NCI-H146 (cell line): ENCODE data around the gene INTS13.
A peak's percentile ranks its signal among the peaks of the same experiment; 100 is the strongest.
"Not testable (repeated sequence)": the region's sequence is repeated elsewhere in the genome, so short reads cannot be mapped to it uniquely, and the experiment has no call there.

ENCODE experiments used
- DNase-seq: peaks from one replicate; lab custom pipeline; 2025; lab: John Stamatoyannopoulos, UW

Gene INTS13

DNA sequence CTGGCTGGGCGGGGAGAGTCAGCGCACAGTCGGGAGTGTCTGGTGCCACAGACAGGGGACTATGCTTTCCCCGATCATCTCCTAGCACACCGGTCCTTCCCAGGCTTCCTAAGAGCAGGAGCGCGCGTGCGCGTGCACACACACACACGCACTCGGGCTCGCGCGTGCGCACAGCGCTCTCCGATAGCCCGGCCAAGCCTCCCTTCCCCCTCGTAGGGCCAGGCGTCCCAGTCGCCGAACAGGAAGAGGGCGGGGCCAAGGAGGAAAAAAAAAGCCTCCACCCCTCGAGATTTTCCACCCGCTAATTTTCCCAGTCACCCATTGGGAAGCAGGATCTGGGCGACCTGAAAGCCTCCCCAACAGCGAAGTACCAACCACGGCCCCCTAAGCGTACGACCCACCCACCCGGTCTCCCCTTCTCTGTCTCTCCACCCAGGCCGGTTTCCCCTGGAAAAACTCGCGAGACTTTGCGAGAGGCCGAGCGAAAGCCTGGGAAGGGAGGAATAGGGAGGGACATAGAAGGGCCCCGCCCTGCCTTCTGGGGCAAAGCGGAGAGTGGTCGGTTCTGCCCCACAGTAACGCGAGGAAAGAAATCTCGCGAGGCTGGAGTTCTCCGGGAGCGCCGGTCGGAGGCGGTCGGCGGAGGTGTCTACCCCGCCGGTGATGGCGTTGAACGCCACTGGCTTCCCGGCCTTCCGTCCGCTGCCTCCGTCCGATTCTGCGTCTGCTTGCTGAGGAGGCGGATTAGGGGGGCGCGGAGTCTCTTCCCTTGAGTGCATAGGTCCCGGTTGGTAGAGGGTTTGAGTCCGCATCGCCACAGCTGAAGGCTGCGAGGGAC lies at the start of gene INTS13, which contains the start of gene FGFR1OP2:
TSS of gene INTS13 (minus strand) at position 119 of the 838 bp plus-strand sequence. CDS start 1,178 bp downstream, outside the sequence.
TSS of gene FGFR1OP2 (plus strand) at position 608 of the 838 bp plus-strand sequence. CDS start 15,689 bp downstream, outside the sequence.
- DNase-seq = peak; percentile 99

DNA sequence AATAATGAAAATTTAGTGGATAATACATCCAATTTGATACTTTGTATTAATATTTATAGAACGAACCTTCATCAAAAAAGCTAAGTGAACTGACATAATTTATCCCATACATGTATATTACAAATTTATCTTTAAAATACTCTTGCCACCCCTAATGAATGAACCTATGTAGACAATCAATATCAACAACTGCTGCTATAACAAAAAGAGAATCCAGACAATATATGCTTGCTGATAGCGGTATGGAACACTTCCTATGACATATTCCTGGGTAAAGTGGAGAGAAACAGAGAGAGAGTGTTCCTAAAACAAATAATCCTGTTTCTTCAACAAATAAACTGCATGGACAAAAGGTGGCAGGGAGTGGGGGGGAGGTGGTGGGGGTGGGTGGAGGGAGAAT lies 45.1 kb upstream of the INTS13 start:
- DNase-seq = no peak

DNA sequence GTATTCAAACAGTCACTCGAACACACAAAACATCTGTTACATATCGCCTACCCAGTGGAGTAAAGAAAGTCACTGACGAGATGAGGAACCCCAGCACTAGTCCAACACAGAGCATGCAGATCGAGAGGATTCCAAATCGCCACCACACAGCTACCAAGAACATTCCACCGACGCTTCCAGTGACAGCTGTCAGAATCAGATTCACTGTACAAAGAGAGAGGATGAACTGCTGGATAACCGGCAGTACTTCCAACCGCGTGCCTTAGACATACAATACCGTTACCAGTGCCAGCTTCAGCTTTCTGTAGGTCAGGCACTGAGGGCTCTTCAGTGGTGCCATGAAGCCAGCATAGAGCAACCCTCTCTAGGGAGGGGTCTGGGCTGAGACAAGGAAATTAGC lies 42.0 kb upstream of the INTS13 start:
- DNase-seq = no peak

GRCh38 chr12:26978801-26979200 lies 41.0 kb upstream of the INTS13 start:
- DNase-seq = no peak

DNA sequence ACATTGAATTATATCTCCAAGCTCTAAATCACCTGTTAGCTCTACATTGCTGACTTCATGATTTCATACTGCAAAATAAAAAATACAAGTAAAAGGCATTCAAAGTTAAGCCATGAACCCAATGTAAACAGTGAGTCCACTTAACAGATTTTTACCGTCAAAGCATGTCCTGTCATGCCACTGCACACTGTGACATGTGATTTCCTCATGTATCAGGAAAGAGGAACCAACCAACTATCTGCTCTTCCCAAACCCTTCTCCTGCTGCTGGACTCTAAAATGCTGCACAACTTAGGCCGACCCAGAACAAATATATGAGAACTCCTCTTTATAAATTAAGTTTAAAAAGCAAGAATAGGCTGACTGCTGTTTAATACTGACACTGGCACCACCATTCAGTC lies 38.9 kb upstream of the INTS13 start:
- DNase-seq = no peak

DNA sequence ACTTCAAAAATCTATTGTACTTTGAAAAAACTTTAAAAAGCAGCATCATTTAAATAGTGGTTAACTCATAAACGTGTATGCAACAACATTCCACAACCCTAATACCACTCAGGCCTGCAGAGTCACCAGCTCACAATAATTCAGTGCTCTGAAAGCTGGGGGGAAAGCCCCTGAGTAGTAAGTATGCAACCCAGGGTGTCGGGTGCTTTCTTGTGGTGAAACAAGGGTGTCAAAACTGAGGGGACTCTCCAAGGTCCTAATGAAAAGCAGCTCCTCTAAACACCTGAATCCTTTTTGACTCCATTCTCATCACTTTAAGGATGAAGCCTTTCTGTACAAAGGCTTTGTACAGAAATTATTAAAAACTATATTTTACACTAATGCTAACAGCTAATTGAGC lies 34.2 kb upstream of the INTS13 start:
- no peak for DNase-seq

DNA sequence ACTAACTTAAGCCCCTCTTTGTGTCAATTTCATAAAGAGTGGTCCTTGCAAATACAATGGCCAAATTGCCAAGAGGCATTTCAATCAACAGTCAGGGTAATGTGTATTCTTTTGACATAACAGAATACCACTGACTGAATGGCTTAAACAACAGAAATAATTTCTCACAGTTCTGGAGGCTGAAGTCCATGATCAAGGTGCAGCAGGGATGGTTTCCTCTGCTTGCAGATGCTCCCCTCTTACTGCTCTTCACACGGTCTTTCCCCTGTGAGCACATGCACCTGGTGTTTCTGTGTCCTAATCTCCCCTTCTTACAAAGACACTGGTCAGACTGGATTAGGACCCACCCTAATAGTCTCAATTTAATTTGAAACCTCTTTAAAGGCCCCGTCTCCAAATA lies 32.4 kb upstream of the INTS13 start:
- DNase-seq = no peak

DNA sequence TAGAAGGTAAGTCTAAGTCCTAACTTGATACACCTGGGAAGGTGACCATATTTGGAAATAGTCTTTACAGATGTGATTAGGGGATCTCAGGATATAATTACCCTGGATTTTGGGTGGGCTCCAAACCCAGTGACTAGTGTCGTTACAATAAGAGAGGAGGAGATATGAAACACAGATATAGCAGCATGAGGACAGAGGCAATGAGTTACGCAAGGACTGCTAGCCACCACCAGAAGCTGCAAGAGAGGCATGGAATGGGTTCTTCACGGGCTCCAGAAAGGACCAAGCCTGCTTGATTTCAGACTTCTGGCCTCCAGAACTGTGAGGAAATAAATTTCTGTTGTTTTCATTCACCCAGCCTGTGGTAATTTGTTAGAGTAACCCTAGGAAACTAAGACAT lies 29.1 kb upstream of the INTS13 start:
- no peak for DNase-seq

- no peak for DNase-seq
Observed at GRCh38 chr12:26963413-26963812, 25.6 kb upstream of the INTS13 start.

GRCh38 chr12:26961803-26962202 lies 24.0 kb upstream of the INTS13 start:
- no peak for DNase-seq

- not testable (repeated sequence) for DNase-seq
Observed at GRCh38 chr12:26961391-26961790, 23.6 kb upstream of the INTS13 start.

GRCh38 chr12:26954027-26954426 lies 16.2 kb upstream of the INTS13 start:
- no peak for DNase-seq

- DNase-seq = no peak
Observed at GRCh38 chr12:26953447-26953846, 15.7 kb upstream of the INTS13 start.

- DNase-seq = no peak
Observed at GRCh38 chr12:26948309-26948708, 10.5 kb upstream of the INTS13 start.

- no peak for DNase-seq
Observed at GRCh38 chr12:26941215-26941594, 3.4 kb upstream of the INTS13 start.

GRCh38 chr12:26940516-26941214 lies 2.9 kb upstream of the INTS13 start:
- no peak for DNase-seq

DNA sequence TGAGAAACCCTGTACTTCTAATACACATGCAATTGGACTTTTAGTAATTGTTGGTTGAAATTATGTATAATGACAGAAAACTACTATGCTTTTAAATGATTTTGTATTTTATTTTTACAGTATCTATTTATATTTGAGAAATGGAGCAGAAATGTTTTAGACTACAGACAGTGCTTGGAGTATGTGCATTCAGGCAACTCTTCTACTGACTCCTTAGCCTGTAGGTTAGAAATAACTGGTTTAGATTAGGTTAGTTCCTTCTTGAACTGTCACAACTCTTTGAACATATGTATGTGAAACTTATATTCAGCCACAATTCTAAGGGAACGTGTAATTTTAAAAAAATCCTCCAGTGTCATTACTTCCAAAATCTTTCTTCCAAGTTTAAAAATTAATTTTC lies 2.2 kb upstream of the INTS13 start:
- no peak for DNase-seq

DNA sequence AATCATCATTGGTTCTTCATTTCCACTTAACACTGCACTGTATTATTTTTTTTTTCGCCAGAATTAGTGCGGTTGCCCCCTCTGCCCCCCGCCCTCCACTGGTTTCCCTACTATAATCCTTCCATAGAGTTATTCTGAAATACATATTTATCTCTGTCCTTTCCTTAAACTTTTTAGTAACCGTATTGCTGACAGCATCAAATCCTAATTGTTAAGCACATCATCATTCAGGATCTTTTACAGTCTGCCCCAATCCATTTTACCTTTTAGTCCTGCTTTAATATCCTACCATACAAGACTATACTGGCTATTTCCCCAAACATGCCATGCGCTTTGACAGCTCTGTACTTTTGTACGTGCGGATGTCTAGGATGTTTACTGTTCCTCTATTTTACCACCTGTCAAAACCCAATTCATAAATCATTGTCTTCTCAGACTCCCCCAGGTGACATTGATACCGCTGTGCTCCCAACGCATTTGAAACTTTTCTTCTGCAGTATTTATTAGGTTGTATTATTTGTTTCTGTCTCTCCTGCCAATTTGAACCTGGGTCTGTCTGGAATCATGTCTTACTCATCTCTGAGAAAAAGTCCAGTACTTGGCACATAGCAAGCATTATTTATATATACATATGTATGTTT lies 1.5 kb upstream of the INTS13 start:
- DNase-seq = peak; percentile 45

DNA sequence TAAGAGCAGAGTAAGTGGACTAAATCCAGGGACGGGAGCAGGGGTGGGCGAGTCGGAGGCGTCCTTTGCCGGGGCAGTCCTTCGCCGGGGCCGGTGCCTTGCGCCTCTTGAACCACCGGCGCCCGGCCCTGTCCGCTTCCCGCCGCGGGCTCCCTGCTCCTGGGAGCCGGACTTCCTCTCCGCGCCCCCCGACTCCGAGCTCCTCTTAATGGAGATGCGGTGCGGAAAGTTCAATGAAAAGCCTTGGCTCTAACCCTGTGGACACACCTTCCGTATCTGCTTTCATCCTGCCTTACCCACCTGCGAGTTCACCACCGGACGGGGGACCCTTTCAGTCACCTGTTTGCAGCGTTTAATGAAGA lies 901 bp upstream of the INTS13 start:
- DNase-seq = peak; percentile 79

DNA sequence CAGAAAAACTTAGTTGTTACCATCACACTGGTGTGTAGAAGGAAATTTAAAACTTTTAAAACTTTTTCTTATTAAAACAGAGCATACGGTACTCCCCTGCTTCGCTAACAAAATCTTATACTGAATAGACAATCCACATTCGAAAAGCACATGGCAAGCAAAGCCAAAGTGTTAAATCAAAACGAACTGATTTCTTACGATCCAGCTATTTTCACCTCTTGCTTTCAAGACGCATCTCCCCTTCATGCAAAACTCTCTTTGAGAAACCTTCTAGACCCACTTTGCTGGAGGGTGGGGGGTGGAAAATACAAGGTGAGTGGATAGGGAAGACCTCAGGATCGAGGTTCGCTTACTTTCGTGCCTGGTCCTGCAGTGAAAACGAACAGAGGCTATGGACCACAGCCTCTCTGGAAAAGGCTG lies 328 bp downstream of the INTS13 start:
- no peak for DNase-seq

DNA sequence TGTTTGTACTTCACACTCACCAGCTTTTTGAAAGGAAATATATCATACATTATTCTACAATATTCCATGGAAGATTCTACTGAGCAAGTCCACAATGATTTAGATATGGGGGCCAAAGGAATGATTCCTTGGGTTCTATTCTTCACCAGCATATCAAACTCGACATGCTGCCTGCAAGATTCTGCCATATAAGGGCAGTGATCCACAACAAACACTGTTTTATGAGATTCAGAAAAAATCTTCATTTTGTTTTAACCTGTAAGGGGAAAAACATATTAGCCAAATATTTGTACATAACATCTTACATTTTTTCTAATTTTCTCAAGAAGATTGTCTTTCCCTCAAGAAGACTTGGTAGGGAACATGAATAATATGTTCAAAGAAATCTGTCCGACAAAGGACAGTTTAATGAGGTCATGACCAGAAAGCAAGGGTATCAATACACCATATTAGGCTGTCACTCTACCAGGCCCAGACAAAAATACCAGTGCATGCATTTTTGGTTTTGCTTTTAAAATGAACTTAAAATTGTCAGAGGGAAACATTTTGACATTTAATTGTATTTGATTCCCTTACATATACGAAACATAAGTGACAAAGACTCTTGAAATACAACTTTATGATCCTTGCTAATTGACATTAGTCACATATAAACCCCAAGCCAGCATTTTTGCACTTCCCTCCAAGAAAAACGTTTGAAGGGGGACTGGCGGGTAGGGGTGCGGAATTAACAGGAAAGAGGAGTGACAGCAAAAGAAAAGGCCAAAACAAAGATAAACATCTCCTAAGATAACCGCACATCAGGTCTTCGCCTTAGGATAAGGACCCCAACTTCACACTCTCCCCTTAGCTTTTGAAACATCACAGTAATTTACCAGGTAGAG lies 980 bp downstream of the INTS13 start:
- DNase-seq = no peak
